HG03060 (cell line): ENCODE data around the gene SLC6A17.

ENCODE experiments used
- ATAC-seq: cut with Tn5 transposase; IDR thresholded peaks from one replicate; pipeline ENCODE4 v1.9.1; 2021; ENCODE audit warnings: low read depth, moderate number of reproducible peaks; ENCODE audit not compliant: unreplicated experiment

Gene SLC6A17

DNA sequence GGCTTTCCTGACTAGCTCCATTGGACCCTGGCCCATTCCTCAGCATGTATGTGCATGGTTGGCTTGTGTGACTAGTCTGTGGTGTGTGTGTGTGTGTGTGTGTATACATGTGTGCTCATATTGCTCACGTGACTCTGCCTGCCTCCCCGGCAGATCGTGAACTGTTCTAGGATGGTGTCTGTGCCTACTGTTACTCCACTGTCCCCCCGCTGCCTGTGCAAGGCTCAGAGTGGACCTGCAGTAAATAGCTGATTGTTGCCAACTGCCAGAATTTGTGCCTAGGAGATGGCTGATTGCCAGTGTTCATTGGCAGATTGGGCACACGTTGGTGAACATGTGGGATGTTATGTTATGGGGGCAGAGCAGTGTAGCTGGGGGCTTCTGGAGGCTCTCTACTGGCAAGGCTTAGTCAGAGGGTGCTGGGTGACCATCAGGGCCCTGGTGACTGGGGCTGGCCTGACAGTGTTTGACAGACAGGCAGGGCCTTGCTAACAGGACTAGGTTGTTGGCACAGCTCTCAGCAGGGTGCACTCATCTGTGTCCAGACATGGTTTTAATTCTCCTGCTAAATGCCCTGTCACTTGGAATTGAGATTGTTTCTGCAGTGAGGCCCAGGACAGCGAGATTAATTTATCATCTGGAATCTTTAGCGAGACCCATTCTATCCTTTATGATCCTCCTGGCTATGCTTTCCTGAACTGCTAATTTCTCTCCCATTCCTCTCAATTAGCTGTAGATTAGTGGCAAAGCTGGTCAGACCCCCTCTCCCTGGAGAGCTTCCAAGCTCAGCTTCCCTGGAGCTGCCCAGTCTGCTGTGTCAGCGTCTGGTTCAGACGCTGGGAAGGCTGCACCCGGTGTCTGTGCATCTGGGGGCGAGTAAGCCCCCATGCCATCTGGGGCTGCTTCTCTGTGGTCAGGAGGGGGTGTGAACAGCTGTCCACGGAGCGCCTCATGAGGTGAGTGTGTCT, 20.8 kb downstream of the SLC6A17 start:
- ATAC-seq: no peak

DNA sequence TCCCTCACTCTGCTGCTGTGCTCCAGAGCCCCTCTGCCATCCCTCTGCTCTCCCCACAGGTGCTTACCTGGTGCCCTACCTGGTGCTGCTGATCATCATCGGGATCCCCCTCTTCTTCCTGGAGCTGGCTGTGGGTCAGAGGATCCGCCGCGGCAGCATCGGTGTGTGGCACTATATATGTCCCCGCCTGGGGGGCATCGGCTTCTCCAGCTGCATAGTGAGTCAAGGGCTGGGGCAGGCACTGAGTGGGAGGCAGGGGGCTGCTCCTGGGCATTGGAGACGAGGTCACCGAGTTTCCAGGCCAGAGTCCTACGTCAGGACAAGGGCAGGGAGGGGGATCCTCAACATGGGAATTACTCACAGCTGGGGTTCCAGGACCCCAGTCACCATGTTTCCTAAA, 21.7 kb downstream of the SLC6A17 start:
- no peak for ATAC-seq

DNA sequence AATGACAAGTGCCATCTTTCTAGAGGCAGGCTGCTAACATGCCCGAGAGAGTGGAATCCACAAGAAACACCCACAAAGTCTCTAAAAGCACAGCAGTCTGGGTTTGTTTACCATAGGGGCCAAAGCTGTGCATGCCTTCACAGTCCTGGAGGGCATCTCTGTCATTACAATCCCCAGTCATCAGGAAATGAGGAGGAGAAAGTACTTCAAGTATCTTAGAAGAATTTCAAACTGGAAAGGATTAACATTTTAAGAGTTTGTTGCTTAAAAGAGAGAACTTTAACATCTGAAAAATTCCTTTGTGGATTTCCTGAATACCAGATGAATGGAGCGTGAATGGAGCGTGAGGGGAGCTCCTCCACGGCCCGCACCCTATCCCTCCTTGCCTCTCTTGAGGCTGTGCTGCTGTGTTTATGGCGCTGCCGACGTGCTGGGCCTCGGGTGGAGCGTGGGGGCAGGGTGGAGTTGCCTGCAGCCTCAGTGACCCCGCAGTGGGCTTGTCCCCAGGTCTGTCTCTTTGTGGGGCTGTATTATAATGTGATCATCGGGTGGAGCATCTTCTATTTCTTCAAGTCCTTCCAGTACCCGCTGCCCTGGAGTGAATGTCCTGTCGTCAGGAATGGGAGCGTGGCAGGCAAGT, 23.3 kb downstream of the SLC6A17 start:
- ATAC-seq: no peak

DNA sequence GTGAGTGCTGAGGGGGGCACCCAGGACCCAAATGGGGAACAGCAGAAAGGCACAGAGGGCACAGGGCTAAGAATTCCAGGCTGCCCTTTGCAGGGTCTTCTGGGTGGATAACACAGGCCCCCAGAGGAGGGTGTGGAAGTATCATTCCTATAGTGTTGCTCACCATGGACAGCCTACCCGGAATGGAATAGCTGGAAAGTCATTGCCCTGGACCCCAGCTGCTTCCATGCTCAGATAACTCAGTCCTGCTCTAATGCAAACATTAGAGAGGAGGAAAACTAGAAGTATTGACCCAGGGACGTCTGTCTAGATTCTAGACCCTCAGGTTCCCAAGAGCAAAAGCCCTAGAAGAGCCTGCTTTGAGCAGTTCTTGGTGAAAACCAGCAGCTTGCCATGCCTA, 24.7 kb downstream of the SLC6A17 start:
- no peak for ATAC-seq

DNA sequence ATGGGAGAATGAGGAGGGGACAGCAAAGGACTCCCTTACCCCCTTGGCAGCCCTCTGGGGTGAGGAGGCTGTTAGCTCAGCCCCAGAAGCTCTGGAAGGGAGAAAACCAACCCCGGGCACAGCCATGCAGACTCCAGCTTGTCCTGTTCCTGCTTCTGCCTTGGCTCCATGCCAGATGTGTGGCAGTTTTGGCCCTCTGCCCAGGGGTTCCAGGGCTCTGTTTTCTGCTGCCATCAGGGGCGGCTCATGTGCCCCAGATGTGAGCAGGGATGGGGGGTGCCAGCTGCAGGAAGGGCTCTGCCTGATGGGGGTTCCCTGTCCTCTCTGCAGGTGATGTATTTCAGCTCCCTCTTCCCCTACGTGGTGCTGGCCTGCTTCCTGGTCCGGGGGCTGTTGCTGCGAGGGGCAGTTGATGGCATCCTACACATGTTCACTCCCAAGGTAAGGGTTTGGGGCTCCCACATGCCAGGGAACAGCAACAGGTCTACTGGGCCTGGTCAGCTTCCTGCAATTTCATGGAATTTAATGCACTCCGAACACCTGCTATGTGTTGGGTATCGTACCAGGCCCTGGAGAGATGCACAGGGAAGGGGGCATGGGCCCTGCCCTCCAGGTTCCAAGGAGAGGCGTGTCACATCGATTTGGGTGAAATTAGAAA, 26.1 kb downstream of the SLC6A17 start:
- no peak for ATAC-seq

DNA sequence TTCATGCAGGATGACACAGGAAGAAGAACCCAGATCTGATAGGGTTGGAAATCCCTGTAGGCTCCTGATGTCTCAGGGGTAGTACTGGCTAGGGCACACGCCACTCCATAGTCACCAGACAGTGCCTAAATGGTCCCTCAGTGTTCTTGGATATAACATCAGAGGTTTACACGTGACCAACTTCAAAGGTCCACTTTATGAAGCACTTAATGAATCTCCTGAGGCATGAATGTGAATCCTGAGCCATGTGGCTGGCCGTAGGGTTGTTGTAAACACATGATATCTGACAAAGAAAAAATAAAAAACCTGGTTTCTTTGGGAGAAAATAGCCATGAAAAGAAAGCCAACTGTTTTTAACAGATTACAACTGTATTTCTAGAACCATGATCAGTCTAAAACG, 27.5 kb downstream of the SLC6A17 start:
- no peak for ATAC-seq

DNA sequence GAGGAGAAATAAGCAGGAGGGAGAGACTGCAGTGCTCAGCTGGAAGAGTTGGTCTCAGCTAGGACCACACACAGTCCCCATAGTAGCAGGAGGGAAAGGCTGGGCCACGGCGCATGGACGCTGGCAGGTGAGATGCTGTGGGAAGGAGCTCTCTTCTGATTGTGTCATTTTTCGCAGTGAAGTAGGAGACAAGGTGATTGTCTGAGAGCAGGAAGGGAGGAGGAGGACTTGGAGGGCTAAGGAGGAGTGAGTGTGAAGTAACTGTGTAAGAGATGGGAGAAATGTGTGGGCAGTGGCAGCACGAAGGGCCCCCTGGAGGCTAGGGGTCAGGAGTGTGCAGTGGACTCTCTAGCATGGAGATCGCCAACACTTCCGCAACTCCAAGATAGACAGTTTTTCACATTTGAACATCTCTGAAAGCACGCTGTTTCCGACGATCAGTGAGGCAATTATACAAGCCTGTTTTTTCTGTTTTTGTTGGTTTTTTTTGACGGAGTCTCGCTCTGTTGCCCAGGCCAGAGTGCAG, 33.4 kb downstream of the SLC6A17 start:
- no peak for ATAC-seq

DNA sequence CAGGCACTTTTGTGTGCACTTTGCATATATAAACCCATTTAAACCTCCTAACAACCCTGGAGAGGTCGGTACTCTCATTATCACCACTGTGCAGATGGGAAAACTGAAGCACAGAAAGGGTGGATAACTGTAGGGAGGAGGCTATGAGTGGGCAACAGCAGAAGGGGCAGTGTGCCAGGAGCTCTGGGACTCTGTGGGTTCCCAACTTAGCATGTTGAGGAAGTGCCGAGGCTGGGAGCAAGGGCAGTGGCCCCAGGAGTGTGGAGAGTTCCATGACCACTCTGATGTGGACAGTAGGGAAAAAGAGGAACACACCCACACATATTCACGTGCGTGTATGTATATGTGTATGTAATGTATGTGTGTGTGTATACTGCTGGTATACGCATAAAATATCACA, 34.2 kb downstream of the SLC6A17 start:
- ATAC-seq: no peak

DNA sequence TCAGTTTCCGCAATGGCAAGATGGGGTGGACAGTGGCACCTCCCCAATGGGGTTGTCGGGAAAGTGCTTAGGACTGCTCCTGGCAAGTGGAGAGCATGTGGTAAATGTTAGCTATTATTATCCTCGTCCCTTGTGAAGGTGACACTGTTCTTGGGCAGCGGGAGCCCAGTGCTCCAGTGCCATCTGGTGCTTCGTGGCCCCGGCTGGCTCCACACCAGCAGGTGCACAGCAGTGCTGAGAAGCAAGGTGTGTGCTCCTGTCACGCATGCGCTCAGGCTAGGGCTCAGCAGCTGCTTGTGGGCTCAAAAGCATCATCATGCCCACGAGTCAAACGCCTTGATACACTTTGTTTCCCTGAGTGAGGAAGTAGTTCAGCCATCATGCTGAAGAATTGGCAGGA, 34.9 kb downstream of the SLC6A17 start:
- no peak for ATAC-seq

DNA sequence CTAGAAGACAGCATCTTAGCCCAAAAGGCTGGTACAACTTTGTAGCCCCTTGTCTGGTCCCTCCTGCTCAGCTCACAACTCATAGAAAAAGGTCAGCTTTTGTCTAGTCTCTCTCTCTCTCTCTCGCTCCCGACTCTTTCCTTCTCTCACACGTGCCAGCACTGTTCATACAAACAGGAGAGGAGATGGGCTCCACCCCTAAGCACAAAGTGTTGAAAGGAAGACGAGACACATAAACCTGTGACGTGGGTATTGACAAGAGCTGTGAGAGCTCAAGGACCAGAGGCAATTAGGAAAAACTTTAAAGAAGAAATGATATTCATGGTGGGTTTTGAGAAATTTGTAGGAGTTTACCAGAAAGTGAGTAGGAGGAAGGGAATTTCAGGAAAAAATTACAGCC, 36.3 kb downstream of the SLC6A17 start:
- no peak for ATAC-seq

DNA sequence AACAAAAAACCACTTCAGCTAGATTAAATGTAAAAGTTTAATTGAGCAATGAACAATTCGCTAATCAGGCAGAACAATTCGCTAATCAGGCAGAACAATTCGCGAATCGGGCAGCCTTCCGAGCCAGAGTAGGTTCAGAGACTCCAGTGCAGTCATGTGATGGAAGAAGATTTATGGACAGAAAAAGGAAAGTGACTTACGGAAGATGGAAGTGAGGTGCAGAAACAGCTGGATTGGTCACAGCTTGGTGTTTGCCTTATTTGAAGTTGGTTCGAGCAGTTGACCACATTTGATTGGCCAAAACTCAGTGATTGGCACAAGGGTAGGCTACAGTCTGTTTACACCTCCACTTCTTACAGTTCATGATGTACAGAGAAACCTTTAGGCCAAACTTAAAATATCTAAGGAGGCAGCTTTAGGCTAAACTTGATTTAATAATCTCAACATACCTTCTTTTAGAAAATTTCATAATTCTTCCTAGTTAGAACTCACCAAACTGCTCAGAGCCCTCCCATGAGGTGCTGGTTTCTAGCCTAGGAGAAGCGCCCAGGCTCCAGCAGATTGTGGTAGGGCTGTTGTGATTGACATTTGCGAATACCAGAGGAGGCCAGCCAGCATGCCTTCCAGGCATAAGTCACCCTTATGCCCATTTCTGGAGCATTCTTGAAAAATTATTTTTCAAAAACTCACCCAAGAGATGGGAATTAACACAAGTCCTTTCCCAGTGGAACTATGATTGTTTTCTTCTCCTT, 37.0 kb downstream of the SLC6A17 start:
- ATAC-seq: no peak

DNA sequence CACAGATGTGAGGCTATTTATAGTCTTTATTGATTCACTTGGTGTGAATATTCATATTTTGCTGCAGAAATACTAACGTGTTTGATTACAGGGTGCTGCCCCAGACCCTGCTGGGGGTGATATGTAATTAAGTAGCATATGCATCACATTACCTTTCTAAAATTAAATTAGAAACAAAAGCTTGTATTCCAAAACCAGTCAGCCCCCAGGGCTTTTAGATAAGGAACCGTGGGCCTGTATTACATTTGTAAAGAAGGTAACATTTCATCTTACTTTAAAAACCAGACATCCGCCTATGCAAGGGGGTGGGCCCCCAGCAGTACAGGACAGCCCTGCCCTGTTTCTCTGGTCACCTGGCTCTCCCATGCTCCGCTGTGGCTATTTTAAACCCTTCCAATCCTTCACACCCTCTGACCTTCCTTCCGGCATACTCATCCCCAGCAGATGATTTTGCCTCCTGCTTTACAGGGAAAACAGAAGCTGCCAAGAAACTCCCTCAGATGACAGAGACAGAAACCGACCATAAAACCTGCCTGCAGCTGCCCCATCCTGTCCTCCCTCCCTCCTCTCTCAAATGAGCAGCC, 37.8 kb downstream of the SLC6A17 start:
- ATAC-seq: no peak

DNA sequence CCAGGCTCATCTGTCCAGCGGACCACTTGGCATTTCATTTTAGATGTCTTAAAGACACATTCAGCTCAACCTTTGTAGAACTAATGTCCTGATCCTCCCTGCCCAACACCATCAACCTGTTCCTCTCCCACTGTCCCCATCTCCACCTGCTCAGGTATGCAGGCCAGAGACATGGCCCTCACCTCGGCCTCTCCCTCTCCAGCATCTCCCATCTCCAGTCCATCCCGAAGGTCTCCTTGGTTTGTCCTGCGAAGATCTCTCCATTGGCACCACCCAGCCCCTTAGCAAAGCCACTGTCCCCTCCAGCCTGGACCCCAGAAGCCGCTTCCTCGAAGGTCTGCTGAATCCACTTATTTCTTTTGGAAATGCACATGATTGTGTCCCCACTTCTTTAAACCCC, 38.9 kb downstream of the SLC6A17 start:
- no peak for ATAC-seq

DNA sequence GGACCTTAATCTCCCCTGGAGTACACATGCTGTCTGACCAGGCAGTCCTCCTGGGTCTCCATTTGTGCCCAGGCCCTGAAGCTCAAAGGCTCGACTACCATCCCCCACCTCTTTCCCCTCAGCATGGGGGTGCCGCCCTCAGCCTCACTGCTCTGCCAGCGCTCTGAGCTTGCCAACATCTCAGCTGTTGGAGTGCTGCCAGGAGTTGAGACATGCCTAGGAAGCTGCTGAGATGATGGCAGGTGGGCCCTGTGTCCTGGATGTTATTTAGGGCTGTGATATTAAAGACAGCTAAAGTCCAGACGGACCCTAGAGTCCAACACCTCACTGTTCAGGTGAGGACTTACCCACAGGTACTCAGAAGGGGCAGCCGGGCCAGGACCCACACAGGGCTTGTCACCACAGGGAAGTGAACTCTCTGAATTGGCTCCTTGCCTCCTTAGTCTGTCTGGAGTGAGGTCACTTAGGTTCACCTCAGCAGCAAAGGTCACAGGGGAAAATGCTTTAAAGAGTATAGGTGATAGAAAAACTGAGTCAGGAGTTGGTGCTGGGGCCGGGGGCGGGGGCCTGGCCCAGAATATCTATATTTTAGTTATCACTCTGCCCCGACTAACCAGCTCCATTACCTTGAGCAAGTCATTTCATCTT, 40.1 kb downstream of the SLC6A17 start:
- no peak for ATAC-seq

DNA sequence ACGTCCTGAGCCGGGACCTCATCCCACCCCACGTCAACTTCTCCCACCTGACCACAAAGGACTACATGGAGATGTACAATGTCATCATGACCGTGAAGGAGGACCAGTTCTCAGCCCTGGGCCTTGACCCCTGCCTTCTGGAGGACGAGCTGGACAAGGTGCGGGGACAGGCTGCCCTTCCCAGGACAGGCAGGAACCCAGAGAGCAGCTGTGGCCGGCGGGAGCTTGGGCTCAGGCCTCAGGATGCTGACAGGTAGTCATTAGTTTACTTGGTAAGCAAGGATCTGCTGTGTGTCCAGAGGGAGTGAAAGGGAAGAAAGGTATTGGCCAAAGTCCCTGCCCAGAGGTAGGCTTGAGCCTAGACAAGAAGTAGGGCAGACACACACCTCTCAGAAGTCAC, 42.2 kb downstream of the SLC6A17 start:
- ATAC-seq: no peak

DNA sequence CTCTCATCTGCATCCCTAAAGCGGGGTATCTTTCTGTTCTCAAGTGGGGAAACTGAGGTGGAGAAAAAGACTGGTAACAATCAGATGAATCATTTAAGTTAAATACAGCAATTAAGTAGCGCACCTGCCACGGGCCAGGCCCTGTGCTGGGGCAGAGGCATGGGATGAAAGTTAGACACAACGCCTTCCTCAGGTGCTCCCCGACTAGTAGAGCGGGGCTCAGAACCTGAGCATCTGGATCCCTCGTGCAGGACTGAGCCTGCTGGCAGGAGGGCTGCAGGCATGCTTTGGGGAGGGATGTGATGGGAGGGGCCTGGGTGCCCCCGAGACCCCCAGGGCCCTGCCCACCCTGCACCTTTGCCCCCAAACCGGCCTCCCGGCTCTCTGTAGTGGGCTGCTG, 44.9 kb downstream of the SLC6A17 start:
- no peak for ATAC-seq

DNA sequence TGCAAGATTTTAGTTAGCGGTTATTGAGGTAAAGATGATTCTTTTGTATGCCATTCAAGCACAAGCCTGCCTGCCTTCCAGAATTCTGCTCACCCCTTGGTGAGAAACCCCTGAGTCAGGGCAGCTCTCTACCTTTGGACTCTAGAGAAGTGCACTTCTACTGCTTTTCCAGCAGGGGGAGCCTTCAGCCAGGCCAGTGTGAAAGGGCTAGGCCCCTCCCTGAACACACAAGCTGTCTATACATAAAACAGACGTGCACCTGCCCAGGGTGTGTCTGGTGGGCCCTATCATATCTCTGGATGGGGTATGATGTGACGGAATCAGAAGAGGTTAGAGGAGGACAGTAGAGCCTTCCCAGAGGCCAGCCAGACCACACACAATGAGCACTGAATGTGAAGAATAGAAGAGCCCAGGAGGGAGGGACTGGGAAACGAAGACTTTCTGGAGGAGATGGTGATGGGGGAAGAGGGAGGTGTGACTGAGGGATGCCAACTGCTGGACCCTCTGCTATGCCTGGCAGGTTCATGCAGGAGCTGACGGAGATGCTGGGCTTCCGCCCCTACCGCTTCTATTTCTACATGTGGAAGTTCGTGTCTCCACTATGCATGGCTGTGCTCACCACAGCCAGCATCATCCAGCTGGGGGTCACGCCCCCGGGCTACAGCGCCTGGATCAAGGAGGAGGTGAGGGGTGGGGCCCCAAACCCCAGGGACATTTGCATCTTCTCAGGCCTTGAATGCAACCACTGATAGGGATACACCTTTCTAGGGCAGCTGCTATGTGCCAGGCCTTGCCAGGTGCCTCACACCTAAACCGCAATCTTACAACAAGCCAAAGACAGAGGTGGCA, 46.8 kb downstream of the SLC6A17 start:
- no peak for ATAC-seq

DNA sequence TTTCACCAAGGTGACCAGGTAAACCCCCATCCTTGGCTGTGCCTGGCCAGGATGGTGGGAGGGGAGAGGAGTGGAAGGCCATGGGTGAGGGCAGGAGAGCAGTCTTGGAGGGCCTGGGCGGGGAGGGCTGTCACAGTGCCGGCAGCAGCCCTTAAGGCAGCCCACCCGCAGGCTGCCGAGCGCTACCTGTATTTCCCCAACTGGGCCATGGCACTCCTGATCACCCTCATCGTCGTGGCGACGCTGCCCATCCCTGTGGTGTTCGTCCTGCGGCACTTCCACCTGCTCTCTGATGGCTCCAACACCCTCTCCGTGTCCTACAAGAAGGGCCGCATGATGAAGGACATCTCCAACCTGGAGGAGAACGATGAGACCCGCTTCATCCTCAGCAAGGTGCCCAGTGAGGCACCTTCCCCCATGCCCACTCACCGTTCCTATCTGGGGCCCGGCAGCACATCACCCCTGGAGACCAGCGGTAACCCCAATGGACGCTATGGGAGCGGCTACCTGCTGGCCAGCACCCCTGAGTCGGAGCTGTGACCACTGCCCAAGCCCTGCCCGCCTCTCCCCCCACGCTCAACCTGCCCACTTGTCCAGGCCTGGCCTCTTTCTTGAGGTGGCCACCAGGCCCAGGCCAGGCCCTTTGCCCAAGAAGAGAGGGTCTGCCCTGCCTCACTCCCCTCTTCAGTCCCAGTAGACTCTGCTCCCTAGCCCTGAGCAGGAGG, 47.8 kb downstream of the SLC6A17 start:
- no peak for ATAC-seq
